ENCODE data around the gene RIPOR1.

DNA sequence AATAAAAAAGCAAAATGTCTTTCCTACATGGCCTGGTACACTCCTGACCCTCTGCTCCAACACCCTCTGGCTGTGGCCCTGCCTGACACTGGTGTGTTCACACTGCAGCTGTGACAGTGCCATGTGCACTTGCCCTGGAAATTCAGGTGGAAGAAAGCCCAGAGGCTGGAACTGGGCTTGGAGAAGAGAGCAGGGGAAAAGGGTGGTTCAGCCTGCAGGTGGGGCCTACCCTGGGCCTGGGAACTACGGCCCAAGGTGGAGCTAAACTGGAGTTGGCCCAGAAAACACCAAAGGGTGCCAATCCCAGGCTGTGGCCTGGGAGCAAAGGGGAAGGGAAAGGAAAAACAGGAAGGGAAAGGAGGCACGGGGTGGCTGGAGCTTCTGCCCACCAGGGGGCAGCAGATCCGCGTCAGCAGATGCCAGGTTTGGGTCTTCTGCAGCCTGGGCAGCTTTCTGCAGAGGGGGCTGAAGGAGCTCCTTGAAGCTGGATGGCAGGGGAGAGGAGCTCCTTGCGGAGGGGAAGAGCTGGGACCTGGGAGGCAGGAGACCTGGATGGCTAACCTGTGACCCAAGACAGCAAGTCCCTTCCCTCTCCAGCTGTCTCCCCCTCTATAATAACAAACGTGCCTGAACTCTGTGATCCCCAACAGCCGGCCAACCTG lies 18.3 kb downstream of the RIPOR1 start:
- TF ChIP-seq POLR2AphosphoS5 (IDR thresholded peaks at IDR 0.05; ENCODE audit: low read depth, low read length) = no peak
- TF ChIP-seq TAF1 (IDR thresholded peaks at IDR 0.05; ENCODE audit: low read depth, low read length) = no peak
- TF ChIP-seq POLR2A (IDR thresholded peaks at IDR 0.05; ENCODE audit: low read depth, low read length) = no peak
